NK-92 treated with Interleukin-12 subunit alpha and Interleukin-12 subunit beta, amount 100 ng/mL, for 24 hours (cell line): Measurements from ENCODE around the gene CDK4.

Experiments
- DNase-seq: peaks from one replicate; lab custom pipeline; 2025; lab: John Stamatoyannopoulos, UW

The CDK4 gene

GRCh38 chr12:57755454-57756372 is 3.6 kb upstream of the CDK4 start:
- DNase-seq = no peak

- DNase-seq = no peak
These were observed 3.0 kb upstream of the CDK4 start for GRCh38 chr12:57755194-57755453.

- DNase-seq = peak; percentile 77
These were observed 2.5 kb upstream of the CDK4 start, which contains the start of gene MARCHF9 for GRCh38 chr12:57754411-57755193. Gene MARCHF9 (plus strand): TSS chr12:57755103. CDS start chr12:57755529, 426 bp downstream.

- DNase-seq = no peak
These were observed 1.7 kb upstream of the CDK4 start for GRCh38 chr12:57753756-57754337.

GRCh38 chr12:57752668-57753000 is 524 bp upstream of the CDK4 start:
- DNase-seq = no peak

GRCh38 chr12:57751432-57751787 is 700 bp downstream of the CDK4 start:
- DNase-seq = no peak

- no peak for DNase-seq
These were observed 1.3 kb downstream of the CDK4 start for GRCh38 chr12:57750561-57751431.

GRCh38 chr12:57749061-57749460 is 3.0 kb downstream of the CDK4 start:
- no peak for DNase-seq

- DNase-seq = no peak
These were observed 6.1 kb downstream of the CDK4 start for GRCh38 chr12:57746025-57746424.

GRCh38 chr12:57745485-57745881 is 6.6 kb downstream of the CDK4 start:
- no peak for DNase-seq

GRCh38 chr12:57744777-57745484 is 7.2 kb downstream of the CDK4 start, which contains the start of gene TSPAN31:
Gene TSPAN31 (plus strand): TSS chr12:57745039. CDS start chr12:57745155, 116 bp downstream.
- DNase-seq = peak; percentile 85

- peak; percentile 52 for DNase-seq
These were observed 7.8 kb downstream of the CDK4 start for GRCh38 chr12:57744194-57744776.

- no peak for DNase-seq
These were observed 8.3 kb downstream of the CDK4 start for GRCh38 chr12:57743769-57744168.

- peak; percentile 65 for DNase-seq
These were observed 10.0 kb downstream of the CDK4 start for GRCh38 chr12:57741844-57742738.

- no peak for DNase-seq
These were observed 10.7 kb downstream of the CDK4 start for GRCh38 chr12:57741413-57741789.

- DNase-seq = peak; percentile 54
These were observed 11.3 kb downstream of the CDK4 start for GRCh38 chr12:57740656-57741412.

GRCh38 chr12:57739914-57740538 is 12.1 kb downstream of the CDK4 start:
- no peak for DNase-seq

- no peak for DNase-seq
These were observed 12.7 kb downstream of the CDK4 start for GRCh38 chr12:57739387-57739786.
